ENCODE data around the gene COX7A1.

DNA sequence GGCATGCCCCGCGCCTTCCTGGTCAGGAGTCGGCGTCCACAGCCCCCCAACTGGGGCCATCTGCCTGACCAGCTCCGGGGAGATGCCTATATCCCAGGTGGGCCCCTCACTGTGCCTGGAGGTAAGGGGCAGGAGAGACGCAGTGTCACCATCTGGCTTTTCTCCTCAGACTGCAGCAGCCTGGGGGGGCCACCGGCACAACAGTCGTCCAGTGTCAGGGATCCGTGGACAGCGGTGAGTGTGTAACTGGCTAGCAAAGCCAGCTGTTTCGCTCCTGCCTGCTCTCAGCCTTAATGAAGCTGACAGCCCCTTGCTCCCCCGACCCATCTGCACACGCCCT, 41.1 kb downstream of the COX7A1 start:
- TF ChIP-seq POLR2A (IDR thresholded peaks at IDR 0.05; ENCODE audit: low read length) (no peak), GATA1 (IDR thresholded peaks at IDR 0.05; ENCODE audit: low read depth, low read length) (no peak)
